GM20000 (cell line): ENCODE results near the gene PELI2.

Experiments
- DNase-seq: peaks from one replicate; pipeline ENCODE4 v3.0.0; 2012; ENCODE audit warnings: low spot score
- CTCF ChIP-seq: IDR thresholded peaks from 2 replicates; pipeline ENCODE4 v1.5.1; 2012; ENCODE audit warnings: mild to moderate bottlenecking, control low read depth; ENCODE audit errors: extremely low read depth, missing control alignments

PELI2 gene

GRCh38 chr14:56149995-56150394, 31.8 kb downstream of the PELI2 start:
- no peak for TF ChIP-seq CTCF
- DNase-seq, result no peak

GRCh38 chr14:56150645-56151345, 32.6 kb downstream of the PELI2 start:
- TF ChIP-seq CTCF, result no peak
- no peak for DNase-seq

GRCh38 chr14:56152221-56152620, 34.0 kb downstream of the PELI2 start:
- no peak for DNase-seq
- no peak for TF ChIP-seq CTCF

- no peak for TF ChIP-seq CTCF
- no peak for DNase-seq
Observed at GRCh38 chr14:56153267-56153666, 35.1 kb downstream of the PELI2 start.

GRCh38 chr14:56154321-56154720, 36.1 kb downstream of the PELI2 start:
- TF ChIP-seq CTCF, result no peak
- no peak for DNase-seq

- no peak for TF ChIP-seq CTCF
Observed at GRCh38 chr14:56156096-56156495, 37.9 kb downstream of the PELI2 start.

GRCh38 chr14:56159066-56159465, 40.9 kb downstream of the PELI2 start:
- no peak for DNase-seq
- no peak for TF ChIP-seq CTCF

More at GRCh38 chr14:56156096-56156495, 37.9 kb downstream of the PELI2 start:
- DNase-seq, result no peak
